Endothelial cell (in vitro differentiated cells): ENCODE results near the gene WT1. TPM values are rescaled to one million over a fixed set of nuclear protein-coding genes. Genes with fewer than 3 reads are reported as not detected.

Experiments
- DNase-seq: peaks from one replicate; pipeline ENCODE4 v3.0.0; 2021; ENCODE audit warnings: low spot score
- H3K27ac Mint-ChIP-seq: one replicate; pipeline ENCODE4 v1.8.0; 2021; ENCODE audit warnings: mixed read lengths, inconsistent platforms; ENCODE audit not compliant: unreplicated experiment
- H3K27me3 Mint-ChIP-seq: one replicate; pipeline ENCODE4 v1.8.0; 2021; ENCODE audit warnings: mild to moderate bottlenecking, moderate library complexity, mixed read lengths, inconsistent platforms; ENCODE audit not compliant: unreplicated experiment
- H3K36me3 Mint-ChIP-seq: one replicate; pipeline ENCODE4 v1.8.0; 2021; ENCODE audit warnings: mild to moderate bottlenecking, low read depth, mixed read lengths, inconsistent platforms; ENCODE audit not compliant: unreplicated experiment
- H3K4me1 Mint-ChIP-seq: one replicate; pipeline ENCODE4 v1.8.0; 2021; ENCODE audit warnings: mild to moderate bottlenecking, mixed read lengths, inconsistent platforms; ENCODE audit not compliant: unreplicated experiment
- H3K4me3 Mint-ChIP-seq: one replicate; pipeline ENCODE4 v1.8.0; 2021; ENCODE audit warnings: mild to moderate bottlenecking, mixed read lengths, inconsistent platforms; ENCODE audit not compliant: unreplicated experiment
- H3K9me3 Mint-ChIP-seq: one replicate; pipeline ENCODE4 v1.8.0; 2021; ENCODE audit warnings: mixed read lengths, inconsistent platforms; ENCODE audit not compliant: unreplicated experiment
- total RNA-seq: library from RNA; stranded (reverse); fragmentation: NEBNext Ultra II Directional; extraction: Animal tissue kit (Norgen Biotek cat#: 25700); gene quantifications from one replicate; pipeline ENCODE4 v1.2.1, GENCODE V29; 2021; ENCODE audit not compliant: unreplicated experiment
- TF ChIP-seq, protein P1 (sequence below): fragments of 200-600 bp; sonication (generic); IDR thresholded peaks from one replicate; pipeline ENCODE4 v1.5.0; 2021; ENCODE audit warnings: antibody characterized with exemption; ENCODE audit not compliant: unreplicated experiment

Gene WT1
- total RNA-seq, 1 donor from 2014 or later, result not detected

DNA sequence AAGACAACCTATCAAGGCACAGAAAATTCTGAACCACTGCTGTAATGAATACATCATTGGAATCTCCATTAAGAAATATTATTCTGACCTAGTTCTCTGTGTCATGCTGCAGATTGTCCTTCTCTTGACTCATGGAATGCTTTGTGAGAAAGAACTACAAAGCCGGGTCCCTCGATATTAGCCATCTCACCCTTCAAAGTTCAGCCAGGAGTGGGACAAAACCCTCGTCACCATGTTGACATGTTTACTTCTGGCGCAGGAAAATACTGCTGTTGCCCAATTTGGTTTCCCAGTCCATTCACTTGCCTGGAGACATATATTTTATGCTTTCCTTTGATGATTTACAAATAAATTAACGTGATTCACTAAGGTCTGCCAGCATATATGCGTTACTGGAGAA lies 10.9 kb upstream of the WT1 start:
- no peaks in the 10 kb centered on the region for H3K36me3 Mint-ChIP-seq

DNA sequence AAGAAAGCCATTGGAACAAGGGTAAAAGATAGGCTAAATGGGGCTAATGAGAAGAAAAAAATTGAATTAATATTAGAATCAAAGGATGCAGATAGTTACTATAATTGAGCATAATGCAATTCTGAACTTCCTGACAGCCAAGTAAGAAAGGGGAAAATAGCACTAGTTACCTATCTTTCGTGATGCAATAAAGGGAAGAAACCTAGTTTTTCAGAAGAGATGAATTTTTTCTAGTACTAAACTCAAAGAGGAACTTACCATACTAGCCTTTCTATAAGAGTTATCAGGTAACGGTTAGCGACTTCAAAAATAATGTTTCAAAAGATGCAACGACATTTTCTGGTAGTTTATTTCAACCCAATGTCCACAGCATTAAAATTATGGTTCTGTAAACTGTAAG lies 8.8 kb upstream of the WT1 start:
- peaks cover 18% of the 10 kb centered on the region for H3K27me3 Mint-ChIP-seq
- H3K4me1 Mint-ChIP-seq, result no peaks in the 10 kb centered on the region
- H3K27ac Mint-ChIP-seq, result no peak overlapping the region
- TF ChIP-seq, protein P1, sequence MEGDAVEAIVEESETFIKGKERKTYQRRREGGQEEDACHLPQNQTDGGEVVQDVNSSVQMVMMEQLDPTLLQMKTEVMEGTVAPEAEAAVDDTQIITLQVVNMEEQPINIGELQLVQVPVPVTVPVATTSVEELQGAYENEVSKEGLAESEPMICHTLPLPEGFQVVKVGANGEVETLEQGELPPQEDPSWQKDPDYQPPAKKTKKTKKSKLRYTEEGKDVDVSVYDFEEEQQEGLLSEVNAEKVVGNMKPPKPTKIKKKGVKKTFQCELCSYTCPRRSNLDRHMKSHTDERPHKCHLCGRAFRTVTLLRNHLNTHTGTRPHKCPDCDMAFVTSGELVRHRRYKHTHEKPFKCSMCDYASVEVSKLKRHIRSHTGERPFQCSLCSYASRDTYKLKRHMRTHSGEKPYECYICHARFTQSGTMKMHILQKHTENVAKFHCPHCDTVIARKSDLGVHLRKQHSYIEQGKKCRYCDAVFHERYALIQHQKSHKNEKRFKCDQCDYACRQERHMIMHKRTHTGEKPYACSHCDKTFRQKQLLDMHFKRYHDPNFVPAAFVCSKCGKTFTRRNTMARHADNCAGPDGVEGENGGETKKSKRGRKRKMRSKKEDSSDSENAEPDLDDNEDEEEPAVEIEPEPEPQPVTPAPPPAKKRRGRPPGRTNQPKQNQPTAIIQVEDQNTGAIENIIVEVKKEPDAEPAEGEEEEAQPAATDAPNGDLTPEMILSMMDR, result no peak
- no peak for DNase-seq
- no peaks in the 10 kb centered on the region for H3K9me3 Mint-ChIP-seq
- H3K4me3 Mint-ChIP-seq, result no peak overlapping the region
- H3K36me3 Mint-ChIP-seq, result no peaks in the 10 kb centered on the region

More for the DNA sequence above, 10.9 kb upstream of the WT1 start:
- Mint-ChIP-seq H3K4me3 (no peak overlapping the region), H3K9me3 (no peaks in the 10 kb centered on the region), H3K27ac (no peak overlapping the region), H3K4me1 (no peaks in the 10 kb centered on the region), H3K27me3 (peaks cover 4% of the 10 kb centered on the region)
- no peak for DNase-seq
- TF ChIP-seq, protein P1, result no peak

DNA sequence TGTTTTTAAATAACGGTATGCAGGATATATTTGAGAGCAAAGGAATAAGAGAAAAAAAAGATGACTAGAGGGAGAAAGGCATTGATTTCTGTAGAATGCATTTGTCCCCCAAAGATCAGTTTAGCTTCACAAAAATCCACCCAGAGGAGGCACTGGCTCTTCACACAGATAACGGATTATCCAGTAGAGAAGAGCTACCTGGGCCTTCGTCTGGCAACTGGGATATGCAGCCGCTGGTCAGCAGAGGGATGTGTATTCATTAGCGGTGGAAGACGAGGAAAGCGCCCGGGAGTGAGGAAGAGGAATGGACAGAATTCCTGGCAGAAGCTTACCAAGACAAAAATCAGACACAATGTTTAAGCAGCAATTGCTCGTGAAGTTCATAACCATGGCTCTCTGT lies 5.6 kb upstream of the WT1 start:
- H3K36me3 Mint-ChIP-seq, result no peaks in the 10 kb centered on the region
- no peak overlapping the region for H3K27ac Mint-ChIP-seq
- peak; percentile 7 for DNase-seq
- H3K4me3 Mint-ChIP-seq, result no peak overlapping the region
- peaks cover 32% of the 10 kb centered on the region for H3K27me3 Mint-ChIP-seq
- TF ChIP-seq, protein P1, result no peak
- H3K4me1 Mint-ChIP-seq, result peaks cover 7% of the 10 kb centered on the region
- no peaks in the 10 kb centered on the region for H3K9me3 Mint-ChIP-seq

DNA sequence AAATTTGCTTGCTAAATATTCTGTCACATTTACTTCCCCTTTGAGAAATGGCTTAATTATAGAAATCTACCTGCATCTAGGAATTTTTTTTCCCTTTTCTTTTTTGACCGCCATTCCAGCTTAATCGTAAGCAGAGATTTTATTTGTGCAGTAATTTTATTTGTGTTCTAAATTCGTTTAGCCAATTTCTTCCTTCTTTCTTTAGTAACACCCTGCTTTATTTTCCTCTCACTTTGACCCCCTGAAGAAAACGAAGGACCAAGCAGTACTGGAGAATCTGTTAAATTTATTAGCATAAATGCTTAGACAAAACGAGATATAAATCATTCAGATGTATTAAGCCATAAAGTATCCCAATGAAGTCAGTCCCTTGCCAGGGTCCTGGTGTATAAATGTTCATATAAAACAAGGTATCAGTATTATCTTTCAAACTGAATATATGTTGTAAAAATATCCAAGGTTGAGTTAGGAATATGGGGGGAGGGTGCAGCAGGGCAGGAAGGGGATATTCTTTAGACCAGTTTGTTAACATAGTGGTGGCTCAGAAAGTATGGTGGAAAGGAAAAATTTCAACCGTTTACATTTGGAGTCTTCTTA lies 5.1 kb upstream of the WT1 start:
- no peak overlapping the region for H3K4me3 Mint-ChIP-seq
- H3K27me3 Mint-ChIP-seq, result peaks cover 35% of the 10 kb centered on the region
- DNase-seq, result no peak
- peaks cover 10% of the 10 kb centered on the region for H3K4me1 Mint-ChIP-seq
- TF ChIP-seq, protein P1, result no peak
- no peaks in the 10 kb centered on the region for H3K9me3 Mint-ChIP-seq
- H3K36me3 Mint-ChIP-seq, result no peaks in the 10 kb centered on the region
- H3K27ac Mint-ChIP-seq, result no peak overlapping the region

DNA sequence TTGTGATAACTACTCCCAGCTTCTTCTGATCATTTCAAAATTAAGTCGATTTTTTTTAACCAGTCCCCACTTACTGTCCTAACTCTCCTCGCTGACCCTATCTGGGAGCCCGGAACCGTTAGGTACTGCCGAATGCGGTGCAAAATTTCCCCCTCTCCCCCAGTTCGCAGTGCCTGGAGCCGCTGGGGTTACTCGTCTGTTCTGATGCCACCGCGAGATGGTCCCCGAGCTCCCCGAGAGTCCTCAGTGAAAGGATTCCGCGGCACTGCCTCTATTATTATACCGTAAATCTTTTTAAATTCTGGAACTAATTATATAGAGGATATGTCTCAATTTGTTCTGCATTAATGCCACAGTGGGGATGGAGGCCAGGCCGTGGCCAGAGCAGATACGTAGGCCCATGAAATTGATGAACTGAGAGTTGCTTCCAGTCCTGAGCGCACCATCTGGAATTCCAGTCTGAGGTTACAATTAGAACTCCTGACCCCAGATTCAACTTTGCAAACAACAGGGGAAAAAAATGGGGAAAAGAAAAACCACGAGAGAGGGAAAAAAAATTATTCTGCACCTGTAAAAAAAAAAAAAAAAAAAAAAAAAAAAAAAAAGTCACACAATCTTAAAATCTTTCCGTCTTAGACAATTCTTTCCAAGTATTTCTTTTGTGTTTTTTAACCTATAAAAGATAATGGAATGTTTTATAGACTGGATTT lies 4.3 kb upstream of the WT1 start:
- TF ChIP-seq, protein P1, result no peak
- no peaks in the 10 kb centered on the region for H3K9me3 Mint-ChIP-seq
- H3K27me3 Mint-ChIP-seq, result peaks cover 35% of the 10 kb centered on the region
- no peaks in the 10 kb centered on the region for H3K36me3 Mint-ChIP-seq
- H3K4me1 Mint-ChIP-seq, result peaks cover 10% of the 10 kb centered on the region
- H3K27ac Mint-ChIP-seq, result no peak overlapping the region
- H3K4me3 Mint-ChIP-seq, result no peak overlapping the region
- DNase-seq, result no peak
